IMR-90 (cell line): ENCODE measurements around the gene POU2F1. TPM values are rescaled to one million over a fixed set of nuclear protein-coding genes. Genes with fewer than 3 reads are reported as not detected.

ENCODE experiments used
- ATAC-seq: fragments of 200-7000 bp; cut with Tn5 transposase; 2 replicates; pipeline ENCODE4 v1.9.1; 2020; ENCODE audit warnings: low read depth, mild to moderate bottlenecking, moderate library complexity
- BruUV-seq: library from RNA; stranded (reverse); fragments of 400-500 nt; replicated peaks from 2 replicates; lab custom pipeline; 2021; lab: Mats Ljungman, UMichigan
- CTCF ChIA-PET: fragments of 300-600 bp; formaldehyde crosslinking; extraction: SDS; loops from one replicate; lab custom pipeline; 2021; ENCODE audit warnings: antibody characterized with exemption; lab: Yijun Ruan, JAX
- POLR2A ChIA-PET: fragments of 300-600 bp; sonication (Branson Sonifier 250); formaldehyde crosslinking; loops from one replicate; lab custom pipeline; 2022; ENCODE audit warnings: antibody characterized with exemption; ENCODE audit not compliant: unreplicated experiment; lab: Charles Lee
- DNase-seq: peaks from one replicate; pipeline ENCODE4 v3.0.0; 2013
- H2AFZ ChIP-seq: replicated peaks from 2 replicates; pipeline ENCODE3; 2013; ENCODE audit warnings: low read length, mild to moderate bottlenecking; ENCODE audit not compliant: poor library complexity
- H2AK5ac ChIP-seq: 2 replicates; pipeline ENCODE4 v1.6.1; 2013; ENCODE audit warnings: low read depth, low read length, inconsistent platforms
- H2AK9ac ChIP-seq: replicated peaks from 2 replicates; pipeline ENCODE3; 2013; ENCODE audit warnings: mild to moderate bottlenecking, low read depth, low read length, moderate library complexity; ENCODE audit not compliant: poor library complexity
- H2BK120ac ChIP-seq: 2 replicates; pipeline ENCODE4 v1.6.1; 2013; ENCODE audit warnings: low read depth, low read length, inconsistent platforms
- H2BK15ac ChIP-seq: 3 replicates; pipeline ENCODE4 v1.6.1; 2013; ENCODE audit warnings: low read depth, low read length, inconsistent platforms
- H2BK20ac ChIP-seq: 2 replicates; pipeline ENCODE4 v1.6.1; 2013; ENCODE audit warnings: low read depth, mild to moderate bottlenecking, inconsistent platforms, low read length, moderate library complexity
- H2BK5ac ChIP-seq: 2 replicates; pipeline ENCODE4 v1.6.1; 2013; ENCODE audit warnings: mild to moderate bottlenecking, low read depth, low read length, inconsistent platforms; ENCODE audit not compliant: poor library complexity, severe bottlenecking
- H3K14ac ChIP-seq: replicated peaks from 2 replicates; pipeline ENCODE4 v1.6.1; 2013; ENCODE audit warnings: low read depth, low read length, inconsistent platforms
- H3K18ac ChIP-seq: 2 replicates; pipeline ENCODE4 v1.6.1; 2013; ENCODE audit warnings: low read depth, low read length, control low read depth
- H3K23ac ChIP-seq: 2 replicates; pipeline ENCODE4 v1.6.1; 2013; ENCODE audit warnings: low read depth, low read length, inconsistent platforms
- H3K27ac ChIP-seq: 2 replicates; pipeline ENCODE4 v1.5.1; 2013; ENCODE audit warnings: mild to moderate bottlenecking, control low read depth, low read length; ENCODE audit not compliant: insufficient read depth
- H3K27me3 ChIP-seq: 2 replicates; pipeline ENCODE4 v1.6.1; 2013; ENCODE audit warnings: low read length; ENCODE audit not compliant: control insufficient read depth, insufficient read depth
- H3K36me3 ChIP-seq: 2 replicates; pipeline ENCODE4 v1.6.1; 2013; ENCODE audit warnings: low read length, mixed read lengths; ENCODE audit not compliant: control insufficient read depth, insufficient read depth
- H3K4ac ChIP-seq: 2 replicates; pipeline ENCODE4 v1.6.1; 2013; ENCODE audit warnings: low read depth, low read length, inconsistent platforms
- H3K4me1 ChIP-seq: 2 replicates; pipeline ENCODE4 v1.6.1; 2013; ENCODE audit warnings: low read length, mixed read lengths; ENCODE audit not compliant: control insufficient read depth, insufficient read depth
- H3K4me2 ChIP-seq: 2 replicates; pipeline ENCODE4 v1.6.1; 2013; ENCODE audit warnings: low read depth, mild to moderate bottlenecking, control low read depth, low read length, moderate library complexity
- H3K4me3 ChIP-seq: 2 replicates; pipeline ENCODE4 v1.5.1; 2013; ENCODE audit warnings: low read depth, mild to moderate bottlenecking, control low read depth, low read length, moderate library complexity; ENCODE audit not compliant: insufficient read depth
- H3K56ac ChIP-seq: 2 replicates; pipeline ENCODE4 v1.6.1; 2013; ENCODE audit warnings: low read length, inconsistent platforms; ENCODE audit not compliant: insufficient read depth; ENCODE audit errors: extremely low read depth
- H3K79me1 ChIP-seq, 2 experiments: 2 replicates each; pipeline ENCODE4 v1.6.1; 2013; ENCODE audit warnings: low read length in 2 of 2, inconsistent platforms in 1 of 2, low read depth in 1 of 2
- H3K9ac ChIP-seq: 2 replicates; pipeline ENCODE4 v1.6.1; 2013; ENCODE audit warnings: low read depth, low read length, control low read depth
- H3K9me1 ChIP-seq: 2 replicates; pipeline ENCODE4 v1.6.1; 2013; ENCODE audit warnings: low read length, inconsistent platforms; ENCODE audit not compliant: insufficient read depth
- H3K9me3 ChIP-seq: 2 replicates; pipeline ENCODE4 v1.6.1; 2013; ENCODE audit warnings: low read length; ENCODE audit not compliant: control insufficient read depth, insufficient read depth
- H4K20me1 ChIP-seq: 2 replicates; pipeline ENCODE4 v1.6.1; 2013; ENCODE audit warnings: low read length, inconsistent platforms; ENCODE audit not compliant: insufficient read depth
- H4K5ac ChIP-seq: 2 replicates; pipeline ENCODE4 v1.6.1; 2013; ENCODE audit warnings: mild to moderate bottlenecking, low read depth, low read length, control low read depth
- H4K8ac ChIP-seq, 2 experiments: 2 replicates each; pipeline ENCODE4 v1.6.1; 2013; ENCODE audit warnings: low read depth in 2 of 2, low read length in 2 of 2, control low read depth in 1 of 2, inconsistent platforms in 1 of 2
- H4K91ac ChIP-seq: 2 replicates; pipeline ENCODE4 v1.6.1; 2013; ENCODE audit warnings: low read depth, low read length, inconsistent platforms; ENCODE audit not compliant: insufficient read depth
- BHLHE40 ChIP-seq: fragments of 150-350 bp; IDR thresholded peaks from 2 replicates; pipeline ENCODE4 v1.6.1; 2016; ENCODE audit warnings: mild to moderate bottlenecking, low read depth, low read length
- CEBPB ChIP-seq: IDR thresholded peaks from 2 replicates; pipeline ENCODE4 v1.6.1; 2012; ENCODE audit warnings: low read depth, low read length, improper control_type of control experiment
- CHD1 ChIP-seq: IDR thresholded peaks from 2 replicates; pipeline ENCODE4 v1.6.1; 2012; ENCODE audit warnings: low read depth, low read length, improper control_type of control experiment
- CTCF ChIP-seq: conservative IDR thresholded peaks from 2 replicates; pipeline ENCODE4 v1.5.1; 2012; ENCODE audit warnings: mild to moderate bottlenecking, low read depth, low read length, improper control_type of control experiment
- MAZ ChIP-seq: IDR thresholded peaks from 2 replicates; pipeline ENCODE4 v1.6.1; 2012; ENCODE audit warnings: low read depth, mild to moderate bottlenecking, low read length, improper control_type of control experiment, moderate library complexity, borderline replicate concordance
- MXI1 ChIP-seq: IDR thresholded peaks from 2 replicates; pipeline ENCODE4 v1.6.1; 2012; ENCODE audit warnings: low read depth, mild to moderate bottlenecking, low read length, moderate library complexity, borderline replicate concordance
- POLR2A ChIP-seq: IDR thresholded peaks from 2 replicates; pipeline ENCODE4 v1.6.1; 2012; ENCODE audit warnings: mild to moderate bottlenecking, low read depth, low read length
- RAD21 ChIP-seq: IDR thresholded peaks from 2 replicates; pipeline ENCODE4 v1.6.1; 2012; ENCODE audit warnings: low read length, improper control_type of control experiment
- RFX5 ChIP-seq: IDR thresholded peaks from 2 replicates; pipeline ENCODE4 v1.8.0; 2012; ENCODE audit warnings: low read depth, mild to moderate bottlenecking, low read length, moderate library complexity
- USF2 ChIP-seq: fragments of 150-350 bp; IDR thresholded peaks from 2 replicates; pipeline ENCODE4 v1.6.1; 2017; ENCODE audit warnings: mild to moderate bottlenecking, antibody characterized with exemption, low read length, low read depth
- dilution Hi-C: fragments of 300-500 bp; cut with HindIII; formaldehyde crosslinking; loops from one replicate; pipeline ENCODE4 v1.14.3; 2018; ENCODE audit warnings: low sequenced_read_pairs; ENCODE audit not compliant: unreplicated experiment
- in situ Hi-C: fragments of 300-500 bp; cut with MboI; formaldehyde crosslinking; loops from 3 replicates; pipeline ENCODE4 v1.14.3; 2019; ENCODE audit warnings: low sequenced_read_pairs, inconsistent platforms, mixed read lengths
- intact Hi-C: fragments of 100-400 bp; cut with micrococcal nuclease; formaldehyde crosslinking; loops from 2 replicates; pipeline ENCODE4 v1.10.0; 2022
- polyA plus RNA-seq, 3 experiments: library from polyadenylated mRNA; depleted of rRNA; stranded (reverse); fragments of >200 nt; gene quantifications; 2 replicates each; pipeline ENCODE4 v1.2.3, GENCODE V29; 2012; ENCODE audit warnings: low replicate concordance in 1 of 3
- total RNA-seq: library from RNA; depleted of rRNA; stranded (reverse); fragments of >200 nt; gene quantifications from 2 replicates; pipeline ENCODE4 v1.2.3, GENCODE V29; 2012

Gene POU2F1
- total and polyA plus RNA-seq, 2 of the 4 experiments (the other 2 are of a cell fraction): 1.2 to 3.4 TPM

GRCh38 chr1:167292216-167292615 lies 71.5 kb downstream of the POU2F1 start:
- H4K20me1 ChIP-seq: no peaks in the 10 kb centered on the region
- ChIA-PET CTCF (no interaction called here), POLR2A (interaction anchor here (0.6 kb wide), 1 partner anchor 12 kb away, joined by 7 read pairs; no protein-coding TSS in a partner anchor)
- no peak overlapping the region for H3K4me3 ChIP-seq
- H3K56ac ChIP-seq: no peak overlapping the region
- ATAC-seq (no peak), DNase-seq (no peak)
- H4K8ac ChIP-seq: no peak overlapping the region
- no peak overlapping the region for H2AK9ac ChIP-seq
- 0 out of 2 replicates have a peak, but pooled peaks cover 2% of the 10 kb centered on the region for H3K4me1 ChIP-seq
- BruUV-seq: no TSS peak
- in situ Hi-C loops (no loop called here), intact Hi-C loops (loop anchor here (5.0 kb wide), 1 partner anchor 50 kb away; no protein-coding TSS in a partner anchor), dilution Hi-C loops (no loop called here)
- no peak overlapping the region for H3K23ac ChIP-seq
- H3K27ac ChIP-seq: no peak overlapping the region
- H2BK20ac ChIP-seq: no peak overlapping the region
- no peaks in the 10 kb centered on the region for H3K9me3 ChIP-seq
- no peak overlapping the region for H3K4me2 ChIP-seq
- no peak overlapping the region for H2BK15ac ChIP-seq
- no peak overlapping the region for H3K14ac ChIP-seq
- TF ChIP-seq USF2 (no peak), BHLHE40 (no peak), CTCF (no peak), CHD1 (no peak), MXI1 (no peak), RFX5 (no peak), RAD21 (no peak), POLR2A (no peak), MAZ (no peak), CEBPB (no peak)
- no peaks in the 10 kb centered on the region for H3K27me3 ChIP-seq
- no peaks in the 10 kb centered on the region for H3K9me1 ChIP-seq
- H3K79me1 ChIP-seq: peaks cover 0 to 5% of the 10 kb centered on the region in 2 experiments; a peak in 2 of 4 replicates
- no peak overlapping the region for H3K9ac ChIP-seq
- no peak overlapping the region for H4K5ac ChIP-seq
- no peak overlapping the region for H3K4ac ChIP-seq
- H2BK120ac ChIP-seq: no peak overlapping the region
- H3K18ac ChIP-seq: no peak overlapping the region
- no peak overlapping the region for H2BK5ac ChIP-seq
- no peak overlapping the region for H2AFZ ChIP-seq
- no peak overlapping the region for H4K91ac ChIP-seq
- no peak overlapping the region for H2AK5ac ChIP-seq
- H3K36me3 ChIP-seq: no peaks in the 10 kb centered on the region
